K562 treated with DMSO at 1 percent for 4 hours (cell line): ENCODE measurements around the gene GRIK4. TPM values are rescaled to one million over a fixed set of nuclear protein-coding genes. Genes with fewer than 3 reads are reported as not detected.

Experiments used
- total RNA-seq: library from RNA; unstranded; fragments of 300-600 nt; gene quantifications from 2 replicates; pipeline ENCODE4 v1.2.3, GENCODE V29; 2022; ENCODE audit not compliant: insufficient read depth

Gene GRIK4, protein sequence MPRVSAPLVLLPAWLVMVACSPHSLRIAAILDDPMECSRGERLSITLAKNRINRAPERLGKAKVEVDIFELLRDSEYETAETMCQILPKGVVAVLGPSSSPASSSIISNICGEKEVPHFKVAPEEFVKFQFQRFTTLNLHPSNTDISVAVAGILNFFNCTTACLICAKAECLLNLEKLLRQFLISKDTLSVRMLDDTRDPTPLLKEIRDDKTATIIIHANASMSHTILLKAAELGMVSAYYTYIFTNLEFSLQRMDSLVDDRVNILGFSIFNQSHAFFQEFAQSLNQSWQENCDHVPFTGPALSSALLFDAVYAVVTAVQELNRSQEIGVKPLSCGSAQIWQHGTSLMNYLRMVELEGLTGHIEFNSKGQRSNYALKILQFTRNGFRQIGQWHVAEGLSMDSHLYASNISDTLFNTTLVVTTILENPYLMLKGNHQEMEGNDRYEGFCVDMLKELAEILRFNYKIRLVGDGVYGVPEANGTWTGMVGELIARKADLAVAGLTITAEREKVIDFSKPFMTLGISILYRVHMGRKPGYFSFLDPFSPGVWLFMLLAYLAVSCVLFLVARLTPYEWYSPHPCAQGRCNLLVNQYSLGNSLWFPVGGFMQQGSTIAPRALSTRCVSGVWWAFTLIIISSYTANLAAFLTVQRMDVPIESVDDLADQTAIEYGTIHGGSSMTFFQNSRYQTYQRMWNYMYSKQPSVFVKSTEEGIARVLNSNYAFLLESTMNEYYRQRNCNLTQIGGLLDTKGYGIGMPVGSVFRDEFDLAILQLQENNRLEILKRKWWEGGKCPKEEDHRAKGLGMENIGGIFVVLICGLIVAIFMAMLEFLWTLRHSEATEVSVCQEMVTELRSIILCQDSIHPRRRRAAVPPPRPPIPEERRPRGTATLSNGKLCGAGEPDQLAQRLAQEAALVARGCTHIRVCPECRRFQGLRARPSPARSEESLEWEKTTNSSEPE
- not detected in 2 replicates for total RNA-seq

DNA sequence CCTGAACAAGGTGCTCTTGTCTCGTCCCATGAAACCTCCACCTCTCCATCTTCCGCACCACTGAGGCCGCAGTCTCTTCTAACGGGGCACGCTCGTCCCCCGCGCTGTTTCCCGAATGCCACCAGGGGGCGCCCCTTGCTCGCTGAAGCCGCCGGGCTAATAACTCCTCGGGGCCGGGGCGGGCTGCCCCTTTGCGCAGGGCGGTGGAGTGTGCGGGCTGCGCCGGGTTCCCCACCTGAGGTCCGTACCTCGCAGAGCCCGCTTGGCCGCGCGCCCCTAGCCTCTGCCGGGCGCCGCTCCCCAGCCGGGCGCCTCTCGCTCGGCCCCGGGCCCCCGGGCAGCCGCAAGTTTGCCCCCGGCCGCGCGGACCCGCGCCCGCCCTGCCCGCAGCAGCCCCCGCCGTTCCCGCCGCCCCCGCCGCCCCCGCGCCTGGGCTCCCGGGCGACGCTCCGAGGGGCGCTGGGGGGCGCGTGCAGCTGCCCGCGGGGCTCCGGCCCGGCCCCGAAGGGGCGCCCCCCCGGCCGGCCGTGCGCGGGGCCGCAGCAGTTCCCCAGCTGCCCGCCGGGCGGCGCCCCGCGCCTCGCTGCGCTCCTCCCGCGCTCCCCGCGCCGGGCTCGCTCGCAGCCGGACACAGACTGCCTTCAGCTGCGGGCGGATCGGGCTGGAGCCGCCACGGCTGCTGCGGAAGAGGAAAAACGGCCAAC lies at the start of gene GRIK4:
Gene GRIK4 (plus strand): TSS at position 633 of the 704 bp plus-strand sequence. CDS start 148,571 bp downstream, outside the sequence.

DNA sequence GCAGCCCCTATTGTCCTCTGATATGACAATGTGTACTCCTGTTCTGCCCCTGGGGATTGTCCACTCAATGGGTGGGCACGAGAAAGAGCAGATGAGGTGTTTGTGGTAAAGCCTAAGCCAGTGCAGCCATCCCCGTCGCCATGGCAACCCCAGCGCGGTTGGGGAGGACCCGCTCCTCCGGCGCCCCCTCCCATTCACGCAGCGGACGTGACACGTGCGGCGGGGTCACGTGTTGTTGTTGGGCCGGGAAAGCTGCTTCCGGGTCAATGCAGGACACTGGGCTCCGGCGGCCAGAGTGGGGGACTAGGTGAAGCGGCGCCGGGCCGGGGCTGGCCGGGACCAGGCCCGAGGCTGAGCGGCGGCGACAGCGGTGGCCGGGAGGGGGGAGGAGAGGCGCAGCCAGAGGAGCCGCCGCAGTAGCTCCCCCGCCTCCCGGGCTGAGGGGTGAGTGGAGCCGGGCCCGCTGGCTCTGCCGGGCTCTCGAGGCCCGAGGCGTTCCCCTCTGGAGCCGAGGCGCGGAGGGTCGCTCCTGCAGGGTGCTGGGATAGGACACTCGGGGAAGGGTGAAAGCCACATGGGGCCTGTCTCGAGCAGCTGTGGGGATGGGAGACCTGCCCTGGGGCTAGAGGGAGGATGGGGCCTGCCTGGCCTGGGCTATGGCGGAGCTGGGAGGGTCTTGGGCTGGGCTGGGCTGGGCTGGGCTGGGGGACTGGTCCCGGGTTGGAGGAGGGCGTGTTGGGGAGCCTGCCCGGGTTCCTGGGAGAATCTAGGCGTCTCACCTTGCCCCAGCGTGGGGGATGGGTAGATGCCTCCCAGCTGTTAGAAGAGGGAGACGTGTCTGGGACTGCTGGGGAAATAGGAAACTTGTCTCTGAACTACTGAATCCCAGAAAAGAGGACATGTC lies 512.6 kb downstream of the GRIK4 start, which contains the start of gene TBCEL:
Gene TBCEL (plus strand): TSS at position 255 of the 904 bp plus-strand sequence. CDS start 21,589 bp downstream, outside the sequence.

Other genes with a start within 250 kb of the GRIK4 start
- gene TLCD5, start 186.4 kb upstream of the GRIK4 start, total RNA-seq: 0.67 and 0.74 TPM in 2 replicates
- gene ARHGEF12, start 175.3 kb upstream of the GRIK4 start, total RNA-seq: 26.8 and 33.2 TPM in 2 replicates